A673 (cell line): ENCODE data around the gene DCLK1.

Experiments used
- EZH2 ChIP-seq: fragments of 200-600 bp; sonication (generic); IDR thresholded peaks from 2 replicates; pipeline ENCODE4 v1.6.1; 2017; ENCODE audit warnings: borderline replicate concordance, low read depth, mild to moderate bottlenecking, mixed read lengths, antibody characterized with exemption, low read length; ENCODE audit not compliant: poor library complexity, severe bottlenecking
- TF ChIP-seq, protein P1 (sequence below): fragments of 300-800, 200-600 bp; sonication (generic); conservative IDR thresholded peaks from 2 replicates; pipeline ENCODE4 v1.5.1; 2017; ENCODE audit warnings: low read depth, mild to moderate bottlenecking, antibody characterized with exemption, low read length, moderate library complexity, mixed read lengths

GRCh38 chr13:35871561-35871960, 259.6 kb downstream of the DCLK1 start:
- TF ChIP-seq, protein P1, sequence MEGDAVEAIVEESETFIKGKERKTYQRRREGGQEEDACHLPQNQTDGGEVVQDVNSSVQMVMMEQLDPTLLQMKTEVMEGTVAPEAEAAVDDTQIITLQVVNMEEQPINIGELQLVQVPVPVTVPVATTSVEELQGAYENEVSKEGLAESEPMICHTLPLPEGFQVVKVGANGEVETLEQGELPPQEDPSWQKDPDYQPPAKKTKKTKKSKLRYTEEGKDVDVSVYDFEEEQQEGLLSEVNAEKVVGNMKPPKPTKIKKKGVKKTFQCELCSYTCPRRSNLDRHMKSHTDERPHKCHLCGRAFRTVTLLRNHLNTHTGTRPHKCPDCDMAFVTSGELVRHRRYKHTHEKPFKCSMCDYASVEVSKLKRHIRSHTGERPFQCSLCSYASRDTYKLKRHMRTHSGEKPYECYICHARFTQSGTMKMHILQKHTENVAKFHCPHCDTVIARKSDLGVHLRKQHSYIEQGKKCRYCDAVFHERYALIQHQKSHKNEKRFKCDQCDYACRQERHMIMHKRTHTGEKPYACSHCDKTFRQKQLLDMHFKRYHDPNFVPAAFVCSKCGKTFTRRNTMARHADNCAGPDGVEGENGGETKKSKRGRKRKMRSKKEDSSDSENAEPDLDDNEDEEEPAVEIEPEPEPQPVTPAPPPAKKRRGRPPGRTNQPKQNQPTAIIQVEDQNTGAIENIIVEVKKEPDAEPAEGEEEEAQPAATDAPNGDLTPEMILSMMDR, result no peak
- TF ChIP-seq EZH2, result no peak
